ENCODE measurements around the gene CYGB. TPM values are rescaled to one million over a fixed set of nuclear protein-coding genes. Genes with fewer than 3 reads are reported as not detected.
A peak's percentile ranks its signal among the peaks of the same experiment; 100 is the strongest.
"Not testable (repeated sequence)": the region's sequence is repeated elsewhere in the genome, so short reads cannot be mapped to it uniquely, and the experiment has no call there.

CYGB gene
- total and polyA plus RNA-seq, 10 of the 15 experiments (the other 5 are each of a cell fraction or from before 2014, with no cell fraction given), result 0.34 TPM; not detected in 9

GRCh38 chr17:76527430-76528111 lies 9.9 kb downstream of the CYGB start (continued):
- no peak for TF ChIP-seq ZBTB11 (CRISPR knock-in tag; IDR thresholded peaks at IDR 0.05)
- peak; percentile 51 to 78; a peak in 3 of 4 replicates for TF ChIP-seq SRF (IDR thresholded peaks at IDR 0.05; ENCODE audit: low read depth in 2 of 2, low read length in 2 of 2)
- TF ChIP-seq, protein P1, sequence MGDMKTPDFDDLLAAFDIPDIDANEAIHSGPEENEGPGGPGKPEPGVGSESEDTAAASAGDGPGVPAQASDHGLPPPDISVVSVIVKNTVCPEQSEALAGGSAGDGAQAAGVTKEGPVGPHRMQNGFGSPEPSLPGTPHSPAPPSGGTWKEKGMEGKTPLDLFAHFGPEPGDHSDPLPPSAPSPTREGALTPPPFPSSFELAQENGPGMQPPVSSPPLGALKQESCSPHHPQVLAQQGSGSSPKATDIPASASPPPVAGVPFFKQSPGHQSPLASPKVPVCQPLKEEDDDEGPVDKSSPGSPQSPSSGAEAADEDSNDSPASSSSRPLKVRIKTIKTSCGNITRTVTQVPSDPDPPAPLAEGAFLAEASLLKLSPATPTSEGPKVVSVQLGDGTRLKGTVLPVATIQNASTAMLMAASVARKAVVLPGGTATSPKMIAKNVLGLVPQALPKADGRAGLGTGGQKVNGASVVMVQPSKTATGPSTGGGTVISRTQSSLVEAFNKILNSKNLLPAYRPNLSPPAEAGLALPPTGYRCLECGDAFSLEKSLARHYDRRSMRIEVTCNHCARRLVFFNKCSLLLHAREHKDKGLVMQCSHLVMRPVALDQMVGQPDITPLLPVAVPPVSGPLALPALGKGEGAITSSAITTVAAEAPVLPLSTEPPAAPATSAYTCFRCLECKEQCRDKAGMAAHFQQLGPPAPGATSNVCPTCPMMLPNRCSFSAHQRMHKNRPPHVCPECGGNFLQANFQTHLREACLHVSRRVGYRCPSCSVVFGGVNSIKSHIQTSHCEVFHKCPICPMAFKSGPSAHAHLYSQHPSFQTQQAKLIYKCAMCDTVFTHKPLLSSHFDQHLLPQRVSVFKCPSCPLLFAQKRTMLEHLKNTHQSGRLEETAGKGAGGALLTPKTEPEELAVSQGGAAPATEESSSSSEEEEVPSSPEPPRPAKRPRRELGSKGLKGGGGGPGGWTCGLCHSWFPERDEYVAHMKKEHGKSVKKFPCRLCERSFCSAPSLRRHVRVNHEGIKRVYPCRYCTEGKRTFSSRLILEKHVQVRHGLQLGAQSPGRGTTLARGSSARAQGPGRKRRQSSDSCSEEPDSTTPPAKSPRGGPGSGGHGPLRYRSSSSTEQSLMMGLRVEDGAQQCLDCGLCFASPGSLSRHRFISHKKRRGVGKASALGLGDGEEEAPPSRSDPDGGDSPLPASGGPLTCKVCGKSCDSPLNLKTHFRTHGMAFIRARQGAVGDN (IDR thresholded peaks at IDR 0.05), result peak; percentile 41; the same call in 1 of the 2 replicates
- peak; percentile 32; the same call in 1 of the 2 replicates for TF ChIP-seq ATF7 (IDR thresholded peaks at IDR 0.05; ENCODE audit: low read depth)
- TF ChIP-seq NR2F1 (conservative IDR thresholded peaks at IDR 0.05), result peak; percentile 48
- no peak for TF ChIP-seq IRF4 (IDR thresholded peaks at IDR 0.05; ENCODE audit: low read depth, low read length)
- no peak for TF ChIP-seq MYC (IDR thresholded peaks at IDR 0.05; ENCODE audit: insufficient read depth, insufficient read length, insufficient replicate concordance, low read length, severe bottlenecking)

GRCh38 chr17:76527016-76527415 lies 10.5 kb downstream of the CYGB start:
- H3K9ac ChIP-seq (ENCODE audit: control insufficient read depth, insufficient read depth, low read length); H3K36me3 ChIP-seq (ENCODE audit: control insufficient read depth in 2 of 2, insufficient read depth in 2 of 2, low read length in 1 of 2); H3K27ac ChIP-seq (ENCODE audit: control insufficient read depth, insufficient read depth); H3K27me3 ChIP-seq (replicated peaks in 1 of 2; ENCODE audit: control insufficient read depth in 2 of 2, insufficient read depth in 2 of 2, low read length in 1 of 2); ATAC-seq; BruUV-seq (replicated peaks); in situ Hi-C loops (cut with MboI); H3K9me3 ChIP-seq (replicated peaks; ENCODE audit: control insufficient read depth, insufficient read depth, low read length); H3K79me2 ChIP-seq (ENCODE audit: control insufficient read depth, insufficient read depth, low read length); intact Hi-C loops (cut with micrococcal nuclease; ENCODE audit: unreplicated experiment); H3K4me3 ChIP-seq; H3K4me2 ChIP-seq (ENCODE audit: control insufficient read depth, insufficient read depth); H4K20me1 ChIP-seq (ENCODE audit: control insufficient read depth, insufficient read depth); DNase-seq (ENCODE audit: low read depth, low spot score): not testable (repeated sequence)
- ChIA-PET SMC1A (ENCODE audit: uncharacterized antibody, unreplicated experiment) (interaction anchor here (1.1 to 2.8 kb wide), 5 partner anchors 18 to 98 kb away, joined by 3 to 16 read pairs (median 13); no protein-coding TSS in a partner anchor), POLR2A (interaction anchor here (1.0 to 2.1 kb wide), 3 partner anchors 25 to 33 kb away, joined by 3 to 13 read pairs (median 5); no protein-coding TSS in a partner anchor), RAD21 (ENCODE audit: unreplicated experiment) (interaction anchor here (0.8 to 2.5 kb wide), 6 partner anchors 16 to 97 kb away, joined by 3 to 20 read pairs (median 8); no protein-coding TSS in a partner anchor), CTCF (interaction anchor here (1.6 to 4.0 kb wide), 6 partner anchors 19 to 155 kb away, joined by 5 to 41 read pairs (median 18); no protein-coding TSS in a partner anchor)
- 8% methylated on average over 5 of the region's 9 CpGs for WGBS (ENCODE audit: insufficient coverage, insufficient replicate concordance, low lambda C conversion rate, missing lambda C conversion rate)
- H3K4me1 ChIP-seq (ENCODE audit: control insufficient read depth, insufficient read depth, low read length), result peaks cover 12% of the 10 kb centered on the region
- H2AFZ ChIP-seq (ENCODE audit: control insufficient read depth, low read depth, low read length), result peak overlapping the region; percentile 84; the same call in 1 of the 2 replicates
- FAIRE-seq, result peak; percentile 64
